ENCODE results near the gene POLR1A. TPM values are rescaled to one million over a fixed set of nuclear protein-coding genes. Genes with fewer than 3 reads are reported as not detected.

POLR1A gene
- total and polyA plus RNA-seq, 2 of the 8 experiments (the other 6 are each of a cell fraction or from before 2014, with no cell fraction given) = 8.9 to 58.1 TPM

DNA sequence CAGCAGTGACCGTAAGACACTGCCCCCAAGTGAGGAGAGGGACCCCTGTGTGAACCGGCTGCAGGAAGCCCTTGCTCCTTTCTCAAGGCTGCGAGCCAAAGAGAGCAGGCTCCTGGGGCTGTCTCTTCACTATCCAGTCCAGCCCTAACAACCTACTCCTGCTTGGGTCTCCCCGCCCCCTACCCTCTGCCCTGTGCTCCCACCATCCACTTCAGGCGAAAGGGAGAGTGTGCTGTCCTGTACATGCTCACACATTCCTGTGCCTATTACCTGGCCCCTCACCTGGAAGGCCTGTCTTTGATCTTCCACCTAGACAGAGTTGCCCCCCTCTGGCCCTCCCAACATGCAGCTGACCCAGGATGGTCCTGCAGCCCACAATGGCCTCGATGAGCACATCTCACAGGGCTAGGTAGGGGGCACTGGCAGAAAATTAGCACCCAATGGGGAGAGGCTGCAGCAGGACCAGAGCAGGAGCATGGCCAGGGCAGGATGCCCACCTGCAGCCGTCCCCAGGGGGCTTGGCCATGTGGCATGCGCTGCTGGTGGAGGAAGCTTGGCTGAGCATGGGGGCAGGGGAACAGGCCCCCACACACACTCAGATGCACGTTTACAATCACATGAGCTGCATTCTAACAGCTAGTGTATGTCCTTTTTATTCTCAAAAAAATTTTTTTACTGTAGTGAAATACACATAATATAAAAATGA, 93.5 kb downstream of the POLR1A start:
- ChIA-PET CTCF (ENCODE audit: partially characterized antibody) (interaction anchor here (1.3 to 2.3 kb wide), 3 partner anchors 68 to 199 kb away, joined by 4 to 7 read pairs (median 7); no protein-coding TSS in a partner anchor), POLR2A (ENCODE audit: partially characterized antibody) (interaction anchor here (1.7 kb wide), 1 partner anchor 8 kb away, joined by 6 read pairs; no protein-coding TSS in a partner anchor)
- no peak overlapping the region for H3K27ac ChIP-seq (ENCODE audit: low read depth, low read length)
- H3K23ac ChIP-seq (ENCODE audit: insufficient read length) = no peak overlapping the region
- no peaks in the 10 kb centered on the region for H3K36me3 ChIP-seq (ENCODE audit: control insufficient read depth in 2 of 4, insufficient read depth in 4 of 4, low read length in 3 of 4)
- no peak overlapping the region for H3K9ac ChIP-seq (replicated peaks in 1 of 4; ENCODE audit: extremely low read depth in 1 of 4, low read depth in 3 of 4, low read length in 3 of 4)
- no peak overlapping the region for H2BK120ac ChIP-seq (replicated peaks; ENCODE audit: low read depth, low read length)
- no peak overlapping the region for H3K18ac ChIP-seq (ENCODE audit: extremely low read depth, low read length)
- WGBS, 2 experiments (ENCODE audit: extremely low coverage in 1 of 2, insufficient coverage in 1 of 2, insufficient read length in 1 of 2, insufficient replicate concordance in 2 of 2, low coverage in 1 of 2, low lambda C conversion rate in 2 of 2, missing lambda C conversion rate in 1 of 2) = 84% methylated on average over 7 of the region's 9 CpGs; no CpG with 5 or more reads in 1 of the 2 experiments
- no peak for DNase-seq (ENCODE audit: low read depth in 1 of 2, low spot score in 2 of 2)
- H3K9me3 ChIP-seq (ENCODE audit: insufficient read depth in 2 of 2, low read depth in 1 of 2, low read length in 1 of 2) = peaks cover 8 to 10% of the 10 kb centered on the region in 2 experiments; a peak in 2 of 4 replicates
- H2AFZ ChIP-seq (ENCODE audit: low read length) = peak overlapping the region; percentile 15; the same call in 1 of the 2 replicates
- H4K8ac ChIP-seq (ENCODE audit: extremely low read depth, insufficient read depth, low read length) = no peak overlapping the region
- no peak overlapping the region for H2BK15ac ChIP-seq (ENCODE audit: low read length)
- no peak overlapping the region for H3K56ac ChIP-seq (replicated peaks; ENCODE audit: insufficient read length, low read depth, low read length)
- H2AK5ac ChIP-seq (ENCODE audit: low read depth, low read length) = no peak overlapping the region
- H3K4me3 ChIP-seq (ENCODE audit: extremely low read depth in 1 of 4, insufficient read depth in 2 of 4, low read depth in 3 of 4, low read length in 4 of 4) = no peak overlapping the region
- no peaks in the 10 kb centered on the region for H3K79me2 ChIP-seq (ENCODE audit: control insufficient read depth in 1 of 2, insufficient read depth in 2 of 2, low read length in 2 of 2)
- H3K4ac ChIP-seq (replicated peaks; ENCODE audit: insufficient read length, low read depth, low read length) = no peak overlapping the region
- H3K14ac ChIP-seq (ENCODE audit: insufficient read length) = no peak overlapping the region
- no peak overlapping the region for H2BK5ac ChIP-seq (ENCODE audit: low read depth, low read length)
- no peaks in the 10 kb centered on the region for H3K79me1 ChIP-seq (ENCODE audit: low read depth, low read length)
- no peak overlapping the region for H4K91ac ChIP-seq (replicated peaks; ENCODE audit: insufficient read length, low read length)
- no peaks in the 10 kb centered on the region for H3K4me1 ChIP-seq (replicated peaks in 1 of 4; ENCODE audit: control insufficient read depth in 3 of 4, insufficient read depth in 4 of 4, low read length in 3 of 4)
- H4K5ac ChIP-seq (ENCODE audit: insufficient read length, low read depth, low read length) = no peak overlapping the region
- H3K23me2 ChIP-seq (ENCODE audit: low read depth, low read length) = no peaks in the 10 kb centered on the region
- no peak overlapping the region for H2BK12ac ChIP-seq (ENCODE audit: low read depth, low read length)
- no peak overlapping the region for H3K4me2 ChIP-seq (ENCODE audit: insufficient read depth in 1 of 2, low read depth in 2 of 2, low read length in 2 of 2)
- FAIRE-seq = no peak
- H4K20me1 ChIP-seq (replicated peaks in 1 of 2; ENCODE audit: control insufficient read depth in 1 of 2, insufficient read depth in 2 of 2, low read length in 2 of 2) = no peaks in the 10 kb centered on the region
- no peaks in the 10 kb centered on the region for H3K27me3 ChIP-seq (replicated peaks in 1 of 4; ENCODE audit: control insufficient read depth in 3 of 4, extremely low read depth in 1 of 4, insufficient read depth in 3 of 4, low read length in 3 of 4)
- H2BK20ac ChIP-seq (ENCODE audit: low read length) = no peak overlapping the region
- no peak for TF ChIP-seq RXRA (IDR thresholded peaks at IDR 0.05; ENCODE audit: insufficient read depth, low read depth, low read length)
- no peak for TF ChIP-seq KDM5A (IDR thresholded peaks at IDR 0.05; ENCODE audit: low read length)
- no peak for TF ChIP-seq SRF (IDR thresholded peaks at IDR 0.05; ENCODE audit: low read depth, low read length)
- TF ChIP-seq PHF8 (conservative IDR thresholded peaks at IDR 0.05; ENCODE audit: low read depth, low read length) = no peak
- TF ChIP-seq, protein P1, sequence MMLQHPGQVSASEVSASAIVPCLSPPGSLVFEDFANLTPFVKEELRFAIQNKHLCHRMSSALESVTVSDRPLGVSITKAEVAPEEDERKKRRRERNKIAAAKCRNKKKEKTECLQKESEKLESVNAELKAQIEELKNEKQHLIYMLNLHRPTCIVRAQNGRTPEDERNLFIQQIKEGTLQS (IDR thresholded peaks at IDR 0.05; ENCODE audit: insufficient read depth, low read depth, low read length) = no peak
- no peak for TF ChIP-seq TBP (IDR thresholded peaks at IDR 0.05; ENCODE audit: low read depth, low read length)
- TF ChIP-seq SUZ12 (IDR thresholded peaks at IDR 0.05; ENCODE audit: low read length) = no peak
- TF ChIP-seq SP2 (IDR thresholded peaks at IDR 0.05; ENCODE audit: low read length) = no peak
- no peak for TF ChIP-seq NRF1 (IDR thresholded peaks at IDR 0.05; ENCODE audit: low read depth, low read length)
- no peak for TF ChIP-seq RFX5 (IDR thresholded peaks at IDR 0.05; ENCODE audit: borderline replicate concordance, low read depth, low read length)
- no peak for TF ChIP-seq GTF2F1 (IDR thresholded peaks at IDR 0.05; ENCODE audit: borderline replicate concordance, low read depth, low read length)
- TF ChIP-seq TAF1 (IDR thresholded peaks at IDR 0.05; ENCODE audit: low read depth, low read length) = no peak
- no peak for TF ChIP-seq EP300 (IDR thresholded peaks at IDR 0.05; ENCODE audit: borderline replicate concordance in 1 of 2, low read depth in 2 of 2, low read length in 2 of 2)

All from H1 (cell line).